ENCODE measurements around the gene GDA. TPM values are rescaled to one million over a fixed set of nuclear protein-coding genes. Genes with fewer than 3 reads are reported as not detected.

GDA gene
- total and polyA plus RNA-seq, 2 of the 8 experiments (the other 6 are each of a cell fraction or from before 2014, with no cell fraction given) = 0.35 to 3.0 TPM

DNA sequence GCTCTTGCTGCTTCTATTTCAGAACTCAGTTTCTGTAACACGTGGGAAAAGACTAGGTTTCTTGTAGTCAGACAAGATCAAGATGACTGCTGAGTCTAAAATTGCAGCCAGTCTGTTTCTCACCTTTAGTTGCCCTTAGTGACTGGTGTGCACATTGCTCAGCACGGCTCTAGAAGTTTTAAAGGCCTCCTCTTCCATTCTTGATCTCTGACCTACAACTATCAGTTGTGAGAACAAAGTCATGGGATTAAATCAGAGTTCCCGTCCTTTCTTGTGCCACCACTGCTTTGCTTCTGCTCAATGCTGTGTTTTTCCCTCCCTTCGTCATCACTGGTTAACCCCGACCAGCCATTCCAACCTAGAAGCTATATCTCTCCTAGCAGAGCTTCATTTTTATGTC, 52.8 kb downstream of the GDA start:
- Histone ChIP-seq H3K9me3 (ENCODE audit: insufficient read depth in 2 of 2, low read depth in 1 of 2, low read length in 1 of 2) (no peaks in the 10 kb centered on the region), H2AK5ac (ENCODE audit: low read depth, low read length) (no peak overlapping the region), H4K8ac (ENCODE audit: extremely low read depth, insufficient read depth, low read length) (no peak overlapping the region), H2BK15ac (ENCODE audit: low read length) (no peak overlapping the region), H3K4me2 (ENCODE audit: insufficient read depth in 1 of 2, low read depth in 2 of 2, low read length in 2 of 2) (no peak overlapping the region), H4K5ac (ENCODE audit: insufficient read length, low read depth, low read length) (no peak overlapping the region), H4K91ac (replicated peaks; ENCODE audit: insufficient read length, low read length) (no peak overlapping the region), H3K79me2 (ENCODE audit: control insufficient read depth in 1 of 2, insufficient read depth in 2 of 2, low read length in 2 of 2) (no peaks in the 10 kb centered on the region), H4K20me1 (replicated peaks in 1 of 2; ENCODE audit: control insufficient read depth in 1 of 2, insufficient read depth in 2 of 2, low read length in 2 of 2) (no peaks in the 10 kb centered on the region), H3K79me1 (ENCODE audit: low read depth, low read length) (no peaks in the 10 kb centered on the region), H2BK20ac (ENCODE audit: low read length) (no peak overlapping the region), H3K14ac (ENCODE audit: insufficient read length) (no peak overlapping the region), H3K23me2 (ENCODE audit: low read depth, low read length) (no peaks in the 10 kb centered on the region), H2AFZ (ENCODE audit: low read length) (no peak overlapping the region), H2BK12ac (ENCODE audit: low read depth, low read length) (no peak overlapping the region), H3K36me3 (ENCODE audit: control insufficient read depth in 2 of 4, insufficient read depth in 4 of 4, low read length in 3 of 4) (no peaks in the 10 kb centered on the region), H3K9ac (replicated peaks in 1 of 4; ENCODE audit: extremely low read depth in 1 of 4, low read depth in 3 of 4, low read length in 3 of 4) (no peak overlapping the region), H2BK120ac (replicated peaks; ENCODE audit: low read depth, low read length) (no peak overlapping the region), H3K27me3 (replicated peaks in 1 of 4; ENCODE audit: control insufficient read depth in 3 of 4, extremely low read depth in 1 of 4, insufficient read depth in 3 of 4, low read length in 3 of 4) (no peaks in the 10 kb centered on the region), H3K4me1 (replicated peaks in 1 of 4; ENCODE audit: control insufficient read depth in 3 of 4, insufficient read depth in 4 of 4, low read length in 3 of 4) (no peaks in the 10 kb centered on the region), H3K56ac (replicated peaks; ENCODE audit: insufficient read length, low read depth, low read length) (no peak overlapping the region), H3K27ac (ENCODE audit: low read depth, low read length) (no peak overlapping the region), H3K18ac (ENCODE audit: extremely low read depth, low read length) (no peak overlapping the region), H2BK5ac (ENCODE audit: low read depth, low read length) (no peak overlapping the region), H3K23ac (ENCODE audit: insufficient read length) (no peak overlapping the region), H3K4me3 (ENCODE audit: extremely low read depth in 1 of 4, insufficient read depth in 2 of 4, low read depth in 3 of 4, low read length in 4 of 4) (no peak overlapping the region), H3K4ac (replicated peaks; ENCODE audit: insufficient read length, low read depth, low read length) (no peak overlapping the region)
- FAIRE-seq (no peak), DNase-seq (ENCODE audit: low read depth in 1 of 2, low spot score in 2 of 2) (no peak)
- no peak for TF ChIP-seq SP2 (IDR thresholded peaks at IDR 0.05; ENCODE audit: low read length)
- no peak for TF ChIP-seq KDM1A (IDR thresholded peaks at IDR 0.05; ENCODE audit: borderline replicate concordance, low read length)
- ChIA-PET POLR2A (ENCODE audit: partially characterized antibody) (no interaction called here), CTCF (ENCODE audit: partially characterized antibody) (interaction anchor here (1.1 to 4.4 kb wide), 7 partner anchors 9 to 163 kb away, joined by 3 to 34 read pairs (median 18); no protein-coding TSS in a partner anchor)
- WGBS, 2 experiments (ENCODE audit: extremely low coverage in 1 of 2, insufficient coverage in 1 of 2, insufficient read length in 1 of 2, insufficient replicate concordance in 2 of 2, low coverage in 1 of 2, low lambda C conversion rate in 2 of 2, missing lambda C conversion rate in 1 of 2) = 79% methylated on average over 5 of the region's 5 CpGs; no CpG with 5 or more reads in 1 of the 2 experiments
